HG02870 (cell line): Measurements from ENCODE around the gene GPR176.

Experiments used
- ATAC-seq: cut with Tn5 transposase; IDR thresholded peaks from one replicate; pipeline ENCODE4 v1.9.1; 2021; ENCODE audit warnings: mild to moderate bottlenecking, moderate library complexity; ENCODE audit not compliant: unreplicated experiment

Gene GPR176

GRCh38 chr15:39860200-39860599, 59.9 kb downstream of the GPR176 start:
- ATAC-seq: no peak

GRCh38 chr15:39859636-39860035, 60.4 kb downstream of the GPR176 start:
- no peak for ATAC-seq

DNA sequence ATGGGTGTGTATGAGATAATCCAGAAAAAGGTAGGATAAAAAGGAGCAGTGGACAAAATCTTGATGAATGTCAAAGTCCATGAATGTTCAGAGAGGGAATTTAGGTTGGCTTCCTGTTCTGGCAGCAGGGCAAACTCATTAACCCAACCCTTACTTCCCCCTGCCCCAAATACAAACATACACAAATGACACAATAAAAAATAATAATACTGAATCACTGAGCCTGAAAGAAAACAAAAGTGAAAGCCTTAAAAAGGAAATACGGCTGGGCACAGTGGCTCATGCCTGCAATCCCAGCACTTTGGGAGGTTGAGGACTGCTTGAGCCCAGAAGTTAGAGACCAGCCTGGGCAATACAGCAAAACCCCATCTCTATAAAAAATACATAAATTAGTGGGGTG, 62.9 kb downstream of the GPR176 start:
- no peak for ATAC-seq

DNA sequence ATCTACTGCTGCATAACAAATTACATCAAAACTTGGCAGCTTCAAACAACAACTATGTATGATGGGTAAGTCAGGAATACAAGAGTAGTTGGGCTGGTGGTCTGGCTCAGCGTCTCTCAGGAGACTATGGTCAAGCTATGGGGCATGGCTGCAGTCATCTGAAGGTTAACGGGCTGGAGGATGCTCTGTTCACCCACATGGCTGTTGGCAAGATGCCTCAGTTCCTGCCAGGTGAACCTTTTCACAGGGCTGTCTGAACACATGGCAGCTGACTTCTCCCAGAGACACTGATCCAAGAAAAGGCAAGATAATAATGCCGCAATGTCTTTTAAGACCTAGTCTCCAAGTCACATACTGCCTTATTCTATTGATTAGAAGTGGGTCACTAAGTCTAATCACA, 63.7 kb downstream of the GPR176 start:
- no peak for ATAC-seq

DNA sequence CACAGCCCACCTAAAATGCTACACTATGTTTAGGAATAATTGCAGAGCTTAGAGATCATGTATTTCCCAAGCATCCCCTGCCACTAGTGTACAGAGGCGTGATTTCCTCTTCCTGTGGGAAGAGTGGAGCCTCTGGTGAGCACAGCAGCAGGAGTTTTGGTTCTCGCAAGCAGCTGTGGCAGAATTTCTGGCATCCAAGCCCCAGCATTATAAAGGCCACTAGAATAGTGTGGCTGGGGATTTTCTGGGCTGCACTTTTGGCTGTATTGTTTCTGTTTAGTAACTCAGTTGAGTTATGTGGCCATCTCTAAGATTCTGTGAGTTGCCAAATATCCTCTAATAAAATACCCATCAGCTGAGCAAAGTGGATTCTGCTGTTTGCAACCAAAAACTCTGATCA, 64.7 kb downstream of the GPR176 start:
- no peak for ATAC-seq

DNA sequence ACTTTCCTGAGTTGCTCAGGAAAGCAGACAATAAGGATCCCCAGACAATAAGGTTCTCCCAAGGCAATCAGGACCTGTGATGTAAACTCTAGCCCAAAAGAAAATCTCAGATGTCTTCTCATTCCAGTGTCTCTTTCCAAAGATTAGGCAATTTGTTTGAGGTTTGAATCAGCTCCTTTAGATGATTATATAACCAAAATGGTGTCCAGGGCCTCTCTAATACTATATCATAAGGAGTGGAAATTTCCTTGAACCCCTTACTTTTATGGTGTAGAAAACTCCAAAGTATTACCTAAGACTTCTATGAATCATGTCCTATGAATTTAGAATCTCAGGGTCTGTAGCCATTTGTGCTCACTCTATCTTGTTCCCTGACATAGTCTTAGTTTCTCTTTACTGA, 65.9 kb downstream of the GPR176 start:
- ATAC-seq: no peak

DNA sequence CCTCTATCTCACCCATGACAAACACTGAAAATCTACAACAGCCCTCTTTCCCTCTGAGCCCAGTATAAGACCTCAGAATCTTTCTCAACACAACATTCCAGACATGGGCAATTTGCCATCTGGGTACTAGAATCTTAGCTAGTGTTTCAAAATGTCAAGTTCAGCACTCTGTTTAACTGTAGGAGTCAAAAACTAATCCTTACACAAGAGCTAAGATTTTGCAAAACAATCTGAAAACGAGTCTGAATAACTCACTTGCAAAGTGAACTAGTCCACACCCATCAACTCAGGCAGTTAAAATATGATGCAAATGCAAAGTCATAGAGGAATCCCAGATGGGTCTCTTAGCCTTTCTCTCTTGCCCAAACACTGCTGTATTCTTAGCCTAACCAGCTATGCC, 67.8 kb downstream of the GPR176 start:
- no peak for ATAC-seq

DNA sequence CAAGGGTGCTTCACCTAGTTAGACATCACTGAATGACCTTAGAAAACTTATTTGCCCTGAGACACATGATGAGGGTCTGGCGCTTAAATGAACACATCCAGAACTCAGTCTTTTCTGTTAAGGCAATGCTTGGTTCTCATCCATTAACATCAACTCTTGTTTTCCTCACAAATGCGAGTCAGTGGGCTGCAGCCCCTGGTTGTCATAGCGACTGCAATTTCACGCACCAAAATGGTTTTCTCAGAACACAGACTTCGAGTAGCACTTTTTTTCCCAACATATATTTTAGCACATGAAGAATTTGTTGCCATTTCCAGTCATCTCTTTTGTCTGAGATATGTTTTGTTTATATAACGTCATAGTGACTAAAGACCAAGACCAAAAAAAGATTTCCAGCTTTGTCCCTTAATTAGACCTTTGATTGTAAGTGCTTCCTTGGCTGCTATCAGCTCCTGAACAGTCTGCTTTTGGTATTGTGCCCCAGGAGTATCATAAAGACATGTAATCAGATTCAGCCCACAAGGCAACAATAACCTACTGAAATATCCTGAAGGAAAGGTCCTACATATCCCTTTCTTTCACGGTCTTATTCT, 68.5 kb downstream of the GPR176 start:
- ATAC-seq: no peak

DNA sequence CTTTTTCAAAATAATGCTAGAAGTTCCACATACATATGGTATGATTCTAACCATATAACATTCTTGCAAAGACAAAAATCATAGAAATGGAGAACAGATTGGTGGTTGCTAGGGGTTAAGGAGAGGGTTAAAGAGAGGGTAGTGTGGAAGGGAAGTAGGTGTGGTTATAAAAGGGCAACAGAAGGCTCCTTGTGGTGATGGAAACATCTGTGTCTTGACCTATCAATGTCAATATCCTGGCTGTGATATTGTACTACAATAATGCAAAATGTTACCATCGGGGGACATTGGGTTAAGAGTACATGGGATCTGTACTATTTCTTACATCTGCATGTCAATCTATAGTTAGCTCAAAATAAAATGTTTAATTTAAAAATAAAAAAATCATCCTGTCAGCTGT, 69.6 kb downstream of the GPR176 start:
- ATAC-seq: no peak

DNA sequence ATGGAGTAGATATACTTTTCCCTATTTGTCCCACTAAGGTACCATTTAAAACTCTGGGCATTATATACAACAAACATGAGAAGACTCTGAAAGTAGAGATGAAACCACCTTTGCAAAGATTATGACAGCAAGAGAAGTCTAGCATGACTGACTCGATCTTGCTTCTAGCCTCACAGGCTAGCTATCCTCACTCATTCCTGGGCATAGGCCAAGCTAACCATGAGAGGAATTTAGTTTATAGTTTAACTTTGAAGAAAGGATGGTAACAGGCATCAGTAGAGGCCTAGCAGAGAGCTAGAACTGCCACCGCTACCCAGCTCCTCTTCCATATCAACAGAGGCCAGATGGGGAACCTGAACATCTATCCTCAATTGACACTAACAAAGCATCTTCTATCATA, 74.0 kb downstream of the GPR176 start:
- ATAC-seq: no peak

DNA sequence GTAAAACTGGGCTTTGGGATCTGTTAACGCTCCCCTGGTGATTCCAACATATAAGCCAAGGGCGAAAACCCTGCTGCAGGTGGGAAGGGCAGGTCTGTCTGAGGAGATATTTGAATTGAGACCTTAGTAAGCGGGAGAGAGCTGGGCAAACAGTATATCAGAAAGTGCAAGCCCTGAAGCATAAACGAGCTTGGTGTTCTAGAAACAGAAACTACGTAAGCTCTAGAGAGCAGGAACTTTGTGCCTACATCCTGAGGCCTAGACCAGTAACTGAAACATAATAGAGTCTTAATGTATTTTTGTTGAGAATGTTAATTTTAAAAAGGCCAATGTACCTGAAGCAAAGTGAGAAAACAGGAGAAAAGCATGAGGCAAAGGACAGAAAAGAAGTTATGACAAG, 74.5 kb downstream of the GPR176 start:
- ATAC-seq: no peak

DNA sequence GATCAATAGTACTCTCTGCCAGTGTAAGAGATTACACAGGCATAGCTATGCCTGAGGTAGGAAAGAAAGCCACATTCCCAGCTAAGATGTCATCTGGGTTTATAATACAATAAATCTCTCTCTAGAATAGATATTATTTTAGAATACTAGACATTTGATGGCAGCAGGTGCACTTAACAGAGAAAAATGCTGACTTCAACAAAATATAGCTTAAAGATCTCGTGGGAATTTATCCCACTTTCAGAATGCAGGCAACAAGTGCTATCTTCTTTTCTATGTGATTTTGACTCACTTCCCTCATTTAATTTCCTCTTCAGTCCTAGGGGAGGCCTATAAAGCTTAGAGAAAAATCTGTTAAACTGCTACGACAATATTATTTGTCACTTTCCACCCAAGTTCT, 76.5 kb downstream of the GPR176 start:
- ATAC-seq: no peak

GRCh38 chr15:39837454-39837853, 82.6 kb downstream of the GPR176 start:
- no peak for ATAC-seq

DNA sequence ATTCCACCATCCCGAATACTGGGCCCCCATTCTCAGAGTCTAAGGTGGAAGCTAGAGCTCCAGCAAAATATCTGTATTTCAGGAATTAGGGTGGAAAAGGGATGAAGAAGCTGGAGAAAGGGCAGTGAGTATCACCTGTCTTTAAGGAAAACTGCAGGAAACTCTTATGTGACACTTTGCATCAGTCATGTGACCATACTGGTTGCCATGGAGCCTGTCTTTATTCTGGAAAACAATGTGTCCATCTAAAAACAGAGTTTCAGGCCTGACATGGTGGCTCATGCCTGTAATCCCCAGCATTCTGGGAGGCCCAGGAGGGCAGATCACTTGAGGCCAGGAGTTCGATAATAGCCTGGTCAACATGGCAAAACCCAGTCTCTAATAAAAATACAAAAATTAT, 84.5 kb downstream of the GPR176 start:
- no peak for ATAC-seq

DNA sequence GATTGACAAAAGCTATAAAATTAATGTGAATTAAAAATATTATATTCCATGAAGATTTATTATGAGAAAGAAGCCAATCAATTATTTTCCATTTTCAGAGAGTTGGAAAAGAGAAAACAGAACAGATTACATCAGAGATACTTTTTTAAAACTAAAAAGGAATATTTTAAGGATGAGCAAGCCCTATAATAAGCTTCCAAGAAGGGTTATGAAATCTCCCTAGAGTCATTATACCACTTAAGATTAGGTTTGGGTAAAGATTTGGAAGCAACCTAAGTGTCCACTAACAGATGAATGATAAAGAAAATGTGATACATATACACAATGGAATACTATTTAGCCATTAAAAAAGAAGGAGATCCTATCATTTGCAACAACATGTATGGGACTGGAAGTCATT, 85.8 kb downstream of the GPR176 start:
- no peak for ATAC-seq

GRCh38 chr15:39833515-39833981, 86.5 kb downstream of the GPR176 start:
- ATAC-seq: no peak

DNA sequence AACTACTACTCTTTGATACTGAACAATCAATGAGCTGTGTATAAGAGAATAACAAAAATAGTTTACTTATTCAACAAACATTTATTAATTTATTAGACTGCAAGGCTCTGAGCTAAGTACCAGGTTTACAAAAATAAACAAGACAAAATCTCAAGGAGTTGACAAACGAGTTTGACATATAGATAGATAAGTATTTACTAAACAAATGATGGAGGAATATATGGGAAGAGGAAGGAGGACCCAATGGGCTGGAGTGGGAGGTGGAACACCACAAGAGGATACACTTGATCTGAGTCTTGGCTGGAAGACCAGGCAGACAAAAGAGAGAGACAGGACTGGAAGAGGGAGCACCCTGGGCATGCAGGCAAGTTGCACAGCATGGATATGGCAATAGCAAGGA, 89.9 kb downstream of the GPR176 start:
- no peak for ATAC-seq

DNA sequence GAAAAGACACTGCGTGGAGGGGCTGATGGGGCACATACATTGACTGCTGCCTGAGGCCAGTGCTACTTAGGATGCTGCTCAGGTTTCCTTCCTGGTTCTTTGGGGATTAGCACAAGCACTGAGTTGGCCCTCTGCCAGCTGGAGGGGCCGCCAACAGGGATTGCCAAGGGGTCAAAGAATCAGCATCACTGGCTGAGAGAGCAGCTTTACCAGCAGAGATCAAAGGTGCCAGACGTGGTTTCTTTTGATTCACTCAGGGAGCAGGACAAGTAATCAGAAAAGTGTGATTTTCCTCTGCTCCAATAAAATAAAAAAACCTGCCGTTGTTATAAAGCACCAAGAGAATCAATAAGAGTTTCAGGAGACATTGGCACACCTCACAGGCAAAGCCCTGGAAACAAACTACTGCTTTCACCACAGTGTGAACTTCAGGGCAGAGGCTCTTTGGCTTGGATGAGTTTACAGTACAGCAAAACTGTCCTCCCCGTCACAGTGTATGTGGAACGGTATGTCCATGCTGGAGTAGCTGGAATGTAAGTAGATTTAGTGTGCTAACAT, 91.6 kb downstream of the GPR176 start:
- ATAC-seq: no peak

GRCh38 chr15:39826975-39827374, 93.1 kb downstream of the GPR176 start:
- no peak for ATAC-seq

DNA sequence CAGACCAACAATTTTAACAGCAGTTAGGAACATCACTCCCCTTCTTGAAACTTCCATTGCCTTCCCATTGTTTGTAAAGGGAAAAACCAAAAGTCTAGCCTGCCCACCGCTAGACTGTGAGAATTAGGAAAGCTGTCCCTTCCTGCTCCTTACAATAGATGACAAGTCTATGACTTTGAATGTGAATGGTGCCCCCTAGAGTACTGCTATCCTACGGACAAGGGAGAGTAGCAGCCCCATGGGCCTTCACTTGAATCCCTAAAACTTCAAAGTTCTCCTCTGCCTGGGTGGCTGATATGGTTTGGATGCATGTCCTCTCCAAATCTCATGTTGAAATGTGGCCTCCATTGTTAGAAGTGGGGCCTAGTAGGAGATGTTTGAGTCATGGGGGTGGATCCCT, 96.4 kb downstream of the GPR176 start:
- no peak for ATAC-seq

DNA sequence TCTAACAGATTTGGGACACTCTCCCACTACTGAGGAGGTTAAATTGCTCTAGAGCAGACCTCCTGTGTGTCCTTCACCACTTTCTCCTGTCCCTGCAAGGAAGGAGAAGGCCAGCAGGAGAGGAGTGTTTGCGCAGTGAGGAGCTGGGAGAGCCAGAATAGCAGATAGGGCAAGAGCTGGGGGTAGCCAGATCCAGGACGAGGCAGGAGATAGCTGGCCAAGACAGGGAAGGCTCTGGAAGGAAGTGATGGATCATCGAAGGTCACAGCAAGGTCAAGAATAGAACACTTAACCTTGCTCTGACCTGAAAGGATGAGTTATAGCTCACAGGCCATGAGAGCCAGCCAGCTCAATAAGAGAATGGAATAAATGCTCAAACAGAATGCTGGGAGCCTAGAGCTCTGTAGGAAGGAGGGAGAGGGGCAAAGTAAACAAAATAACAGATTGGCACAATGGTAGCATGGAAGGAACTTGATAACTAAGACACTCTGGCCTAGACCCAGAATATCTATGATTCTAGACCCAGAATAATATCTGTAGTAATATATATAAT, 99.9 kb downstream of the GPR176 start:
- ATAC-seq: no peak

GRCh38 chr15:39819533-39819932, 100.5 kb downstream of the GPR176 start:
- ATAC-seq: no peak

DNA sequence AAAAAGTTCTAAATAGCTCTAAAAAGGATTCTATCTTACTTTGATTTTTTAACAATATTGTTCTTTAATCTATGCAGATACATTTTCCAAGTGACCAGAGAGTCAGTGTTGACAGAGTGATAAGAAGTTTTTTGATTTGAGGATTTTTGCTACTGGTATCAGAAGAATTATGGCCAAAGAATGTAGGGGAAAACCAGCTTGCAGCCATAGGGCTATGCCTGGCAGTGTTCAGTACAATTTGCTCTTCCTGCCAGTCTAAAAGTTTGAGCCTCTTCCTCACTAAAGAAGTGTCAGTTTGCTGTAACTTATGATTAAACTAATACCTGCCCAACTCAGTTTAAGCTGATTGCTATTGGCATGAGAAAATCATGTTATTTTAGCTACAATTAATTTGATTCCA, 102.2 kb downstream of the GPR176 start:
- ATAC-seq: no peak
